Large intestine (tissue), 12 donors: ENCODE measurements around the gene TOGARAM2. TPM values are rescaled to one million over a fixed set of nuclear protein-coding genes. Genes with fewer than 3 reads are reported as not detected.

Experiments used
- DNase-seq, 2 donors: peaks; one replicate each; pipeline versions ENCODE4 v3.0.0 to v3.0.0-alpha.2; 2013
- H3K27ac ChIP-seq: one replicate; pipeline ENCODE4 v1.5.1; 2013; ENCODE audit warnings: low read length
- H3K27me3 ChIP-seq: 2 replicates; pipeline ENCODE4 v1.6.1; 2013; ENCODE audit warnings: low read length; ENCODE audit not compliant: control insufficient read depth, insufficient read depth
- H3K36me3 ChIP-seq: 2 replicates; pipeline ENCODE4 v1.6.1; 2013; ENCODE audit warnings: low read length; ENCODE audit not compliant: control insufficient read depth, insufficient read depth
- H3K4me1 ChIP-seq: one replicate; pipeline ENCODE4 v1.6.1; 2013; ENCODE audit warnings: low read length; ENCODE audit not compliant: control insufficient read depth, insufficient read depth
- H3K4me3 ChIP-seq: one replicate; pipeline ENCODE4 v1.5.1; 2013; ENCODE audit warnings: low read length
- H3K9me3 ChIP-seq: one replicate; pipeline ENCODE4 v1.6.1; 2013; ENCODE audit warnings: mild to moderate bottlenecking, low read depth, low read length, moderate library complexity; ENCODE audit not compliant: control insufficient read depth
- WGBS: methylation state at CpG from one replicate; pipeline ENCODE4 v1.1.5; 2013; ENCODE audit warnings: low lambda C conversion rate; ENCODE audit not compliant: insufficient coverage; 5-methylcytosine and 5-hydroxymethylcytosine counted together
- long read RNA-seq, 11 donors: transcript quantifications; one replicate each; lab custom pipeline, GENCODE V29; 2026
- polyA plus RNA-seq: library from polyadenylated mRNA; unstranded; fragments of 120-200 nt; gene quantifications from one replicate; pipeline ENCODE4 v1.2.1, GENCODE V29; 2013

TOGARAM2 gene
- 2.1 TPM for polyA plus RNA-seq
- long read RNA-seq, donor 1, result 0 reads
- long read RNA-seq, donor 2, partial matches to known transcripts, result 0 of 1 reads
- long read RNA-seq, donor 2, other reads (novel, unspliced or antisense), result 0 of 1 reads
- long read RNA-seq, donor 3, result 0 reads
- long read RNA-seq, donor 4, result 0 reads
- long read RNA-seq, donor 5, result 0 reads
- long read RNA-seq, donor 6, result 0 reads
- long read RNA-seq, donor 7, result 0 reads
- long read RNA-seq, donor 8, result 0 reads
- long read RNA-seq, donor 9, result 0 reads
- long read RNA-seq, donor 10, result 0 reads
- long read RNA-seq, donor 11, result 0 reads

DNA sequence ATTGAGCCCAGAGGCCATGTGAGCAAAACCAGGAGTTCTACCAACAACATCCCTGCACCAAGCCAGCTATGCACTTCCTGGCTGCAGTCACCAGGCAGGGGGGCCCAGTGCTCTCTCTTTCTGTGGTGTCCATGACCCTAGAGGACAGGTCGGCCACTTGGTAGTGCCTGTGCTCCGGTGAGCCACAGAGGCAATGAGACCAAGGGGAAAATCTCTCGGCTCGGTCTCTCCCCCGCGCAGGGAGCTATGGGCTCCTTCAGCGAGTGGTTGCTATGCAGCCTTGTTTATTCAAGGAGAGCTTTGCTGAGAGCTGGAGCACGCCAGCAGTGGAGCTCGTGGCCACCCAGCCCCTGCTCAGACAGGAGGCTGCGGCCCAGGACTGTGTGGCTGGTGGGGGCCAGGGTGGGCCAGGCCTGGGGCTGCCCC, at the start of gene TOGARAM2:
Gene TOGARAM2, plus strand, starts transcription at position 283 of the 426 bp plus-strand sequence. CDS start 13,537 bp downstream, outside the sequence.
- DNase-seq, result peak in 1 of 2 donors; percentile 60
- Histone ChIP-seq H3K36me3 (no peaks in the 10 kb centered on the region), H3K9me3 (no peaks in the 10 kb centered on the region), H3K4me1 (peaks cover 3% of the 10 kb centered on the region), H3K4me3 (no peak within 1 kb of the TSS), H3K27ac (peak within 1 kb of the TSS; percentile 38), H3K27me3 (no peaks in the 10 kb centered on the region)
- no CpG with 5 or more reads among the region's 10 CpGs for WGBS

DNA sequence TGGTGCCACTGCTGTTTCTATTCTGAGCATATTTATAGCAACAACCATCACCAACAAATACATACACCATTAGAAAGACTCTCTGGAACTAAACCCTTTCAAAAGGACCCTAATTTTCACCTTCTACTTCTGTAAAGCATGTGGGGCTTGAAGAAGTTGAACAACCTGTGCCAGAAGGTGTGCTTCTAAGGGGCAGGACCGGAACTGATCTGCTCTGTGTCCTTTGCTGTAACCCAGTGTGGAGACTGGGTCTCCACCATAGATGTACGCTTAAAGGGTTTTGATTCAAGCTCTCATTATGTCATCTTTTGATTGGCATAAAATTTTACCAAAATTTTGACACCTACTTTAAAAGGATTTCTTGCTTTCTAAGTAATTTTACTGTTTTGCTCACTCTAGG, 46.3 kb upstream of the TOGARAM2 start:
- H3K27me3 ChIP-seq, result no peaks in the 10 kb centered on the region
- H3K4me1 ChIP-seq, result no peaks in the 10 kb centered on the region
- no peak for DNase-seq
- H3K36me3 ChIP-seq, result peaks cover 48% of the 10 kb centered on the region
- no CpG with 5 or more reads among the region's 2 CpGs for WGBS
- no peak overlapping the region for H3K27ac ChIP-seq
- H3K9me3 ChIP-seq, result no peaks in the 10 kb centered on the region
- no peak overlapping the region for H3K4me3 ChIP-seq

DNA sequence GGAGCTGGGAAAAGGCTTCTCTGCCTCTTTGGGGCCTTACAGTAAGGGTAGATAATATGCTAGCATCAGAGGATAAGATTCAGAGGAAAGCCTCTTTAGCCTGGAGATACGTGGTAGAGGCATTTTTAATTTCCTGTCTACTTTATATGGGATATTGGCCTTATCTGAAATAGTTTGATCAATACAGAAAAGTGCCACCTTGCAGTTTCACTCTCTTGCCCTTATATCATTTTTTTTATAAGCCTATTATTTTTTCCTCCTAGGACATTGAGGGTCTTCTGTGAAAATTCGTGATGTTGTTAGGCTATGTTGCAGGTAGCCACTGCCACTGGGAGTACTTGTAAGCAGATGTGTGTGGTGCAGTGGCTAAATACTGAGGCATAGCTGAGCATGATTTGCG, 40.1 kb upstream of the TOGARAM2 start:
- Histone ChIP-seq H3K27me3 (no peaks in the 10 kb centered on the region), H3K4me1 (no peaks in the 10 kb centered on the region), H3K4me3 (no peak overlapping the region), H3K27ac (no peak overlapping the region), H3K36me3 (peaks cover 58% of the 10 kb centered on the region), H3K9me3 (no peaks in the 10 kb centered on the region)
- WGBS, result no CpG with 5 or more reads among the region's 3 CpGs
- DNase-seq, result no peak

DNA sequence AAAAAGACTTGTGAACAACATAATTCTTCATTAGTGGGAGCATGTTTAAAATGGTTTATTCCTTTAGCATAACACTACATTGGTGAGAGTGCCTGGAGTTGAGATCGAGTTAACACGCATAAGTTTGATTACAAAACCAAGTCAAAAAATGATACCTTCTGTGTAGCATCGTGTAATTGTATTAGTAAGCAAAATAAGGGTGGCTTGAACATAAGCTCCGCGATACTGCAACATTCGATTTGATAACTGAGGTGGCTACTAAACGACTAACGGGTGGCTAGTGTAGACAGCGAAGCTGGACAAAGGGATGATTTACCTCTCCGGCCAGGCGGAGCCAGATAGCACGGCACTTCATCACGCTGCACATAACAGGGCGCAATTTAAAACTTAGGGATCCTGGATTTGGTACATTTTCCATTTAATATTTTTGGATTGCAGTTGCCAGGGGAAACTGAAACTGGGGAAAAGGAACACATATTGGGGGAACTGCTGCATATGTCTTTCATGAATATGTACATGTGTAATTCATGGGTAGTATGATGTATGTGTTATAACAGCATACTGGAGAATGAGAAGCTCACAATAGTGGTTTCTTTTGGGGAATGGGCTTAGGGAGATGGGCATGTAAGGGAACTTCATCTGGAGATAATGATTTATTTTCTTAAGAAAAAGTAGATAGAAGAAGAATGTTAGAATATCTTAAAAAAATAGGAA, 36.4 kb upstream of the TOGARAM2 start:
- WGBS, result 100% methylated on average over 3 of the region's 14 CpGs
- Histone ChIP-seq H3K27me3 (no peaks in the 10 kb centered on the region), H3K9me3 (no peaks in the 10 kb centered on the region), H3K4me1 (no peaks in the 10 kb centered on the region), H3K27ac (no peak overlapping the region), H3K4me3 (no peak overlapping the region), H3K36me3 (peaks cover 65% of the 10 kb centered on the region)
- no peak for DNase-seq

DNA sequence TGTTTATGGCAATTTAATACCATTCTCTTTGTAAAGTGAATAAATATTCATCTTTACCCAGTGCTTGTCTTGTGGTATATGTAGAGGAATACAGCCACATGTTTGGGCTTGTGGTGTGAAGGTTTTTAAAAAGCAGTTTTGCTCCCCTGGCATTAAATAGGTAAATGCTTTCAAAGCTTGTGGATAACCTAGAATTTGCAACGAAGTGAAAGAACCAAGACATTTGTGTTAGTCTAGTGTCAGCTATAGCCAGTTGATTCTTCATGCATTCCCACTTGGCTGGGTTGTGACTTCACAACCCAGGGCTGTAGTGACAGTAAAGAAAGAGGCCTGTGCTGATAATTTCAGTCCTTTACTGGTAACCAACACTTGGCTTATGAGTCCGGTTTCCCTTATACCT, 32.9 kb upstream of the TOGARAM2 start:
- Histone ChIP-seq H3K4me3 (no peak overlapping the region), H3K27ac (no peak overlapping the region), H3K9me3 (no peaks in the 10 kb centered on the region), H3K36me3 (peaks cover 47% of the 10 kb centered on the region), H3K27me3 (no peaks in the 10 kb centered on the region), H3K4me1 (no peaks in the 10 kb centered on the region)
- no peak for DNase-seq
- 100% methylated on average over 1 of the region's 2 CpGs for WGBS

DNA sequence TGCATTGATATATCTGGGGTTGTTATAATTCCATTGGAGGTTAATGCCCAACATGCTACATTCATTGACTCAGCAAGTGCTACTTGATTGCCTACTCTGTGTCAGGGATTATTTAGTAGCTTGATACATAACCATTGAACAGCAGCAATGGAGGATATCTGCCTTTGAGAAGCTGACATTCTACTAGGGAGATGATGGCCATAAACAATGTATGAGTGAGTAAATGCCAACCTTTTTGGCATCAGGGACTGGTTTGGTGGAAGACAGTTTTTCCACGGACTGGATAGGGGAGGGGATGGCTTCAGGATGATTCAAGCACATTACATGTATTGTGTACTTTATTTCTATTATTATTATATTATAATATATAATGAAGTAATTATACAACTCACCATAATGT, 31.9 kb upstream of the TOGARAM2 start:
- H3K4me3 ChIP-seq, result no peak overlapping the region
- no peaks in the 10 kb centered on the region for H3K4me1 ChIP-seq
- no peaks in the 10 kb centered on the region for H3K27me3 ChIP-seq
- no CpG with 5 or more reads among the region's 1 CpG for WGBS
- no peaks in the 10 kb centered on the region for H3K9me3 ChIP-seq
- peaks cover 38% of the 10 kb centered on the region for H3K36me3 ChIP-seq
- no peak for DNase-seq
- no peak overlapping the region for H3K27ac ChIP-seq

DNA sequence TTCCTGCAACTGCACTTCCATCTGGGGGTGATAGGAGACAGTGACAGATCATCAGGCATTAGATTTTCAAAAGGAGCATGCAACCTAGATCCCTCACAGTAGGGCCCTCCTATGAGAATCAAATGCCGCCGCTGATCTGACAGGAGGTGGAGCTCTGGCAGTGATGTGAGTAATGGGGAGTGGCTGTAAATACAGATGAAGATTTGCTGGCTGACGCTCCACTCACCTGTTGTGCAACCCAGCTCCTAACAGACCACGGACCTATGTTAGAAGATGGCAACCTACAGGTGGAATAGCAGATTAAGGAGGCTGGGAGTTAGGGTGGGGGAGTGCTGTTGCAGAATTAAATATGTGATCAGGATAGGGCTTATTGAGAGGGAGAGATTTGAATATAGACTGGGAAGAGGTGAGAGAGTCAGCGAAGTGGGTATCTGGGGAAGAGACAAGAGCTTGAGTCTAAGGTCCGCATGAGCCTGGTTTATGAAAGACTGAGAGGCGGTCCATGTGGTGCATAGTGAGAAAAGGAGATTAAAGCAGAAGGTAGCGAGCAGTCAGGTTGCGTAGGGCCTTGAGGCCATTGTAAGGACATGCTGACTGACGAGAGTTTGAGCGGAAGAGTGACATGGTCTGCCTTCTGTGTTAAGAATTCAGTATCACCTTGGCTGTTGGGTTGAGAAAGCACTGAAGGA, 31.3 kb upstream of the TOGARAM2 start:
- no peaks in the 10 kb centered on the region for H3K4me1 ChIP-seq
- peaks cover 34% of the 10 kb centered on the region for H3K36me3 ChIP-seq
- H3K27me3 ChIP-seq, result no peaks in the 10 kb centered on the region
- 81% methylated on average over 6 of the region's 11 CpGs for WGBS
- no peak overlapping the region for H3K4me3 ChIP-seq
- no peak overlapping the region for H3K27ac ChIP-seq
- no peak for DNase-seq
- H3K9me3 ChIP-seq, result no peaks in the 10 kb centered on the region

DNA sequence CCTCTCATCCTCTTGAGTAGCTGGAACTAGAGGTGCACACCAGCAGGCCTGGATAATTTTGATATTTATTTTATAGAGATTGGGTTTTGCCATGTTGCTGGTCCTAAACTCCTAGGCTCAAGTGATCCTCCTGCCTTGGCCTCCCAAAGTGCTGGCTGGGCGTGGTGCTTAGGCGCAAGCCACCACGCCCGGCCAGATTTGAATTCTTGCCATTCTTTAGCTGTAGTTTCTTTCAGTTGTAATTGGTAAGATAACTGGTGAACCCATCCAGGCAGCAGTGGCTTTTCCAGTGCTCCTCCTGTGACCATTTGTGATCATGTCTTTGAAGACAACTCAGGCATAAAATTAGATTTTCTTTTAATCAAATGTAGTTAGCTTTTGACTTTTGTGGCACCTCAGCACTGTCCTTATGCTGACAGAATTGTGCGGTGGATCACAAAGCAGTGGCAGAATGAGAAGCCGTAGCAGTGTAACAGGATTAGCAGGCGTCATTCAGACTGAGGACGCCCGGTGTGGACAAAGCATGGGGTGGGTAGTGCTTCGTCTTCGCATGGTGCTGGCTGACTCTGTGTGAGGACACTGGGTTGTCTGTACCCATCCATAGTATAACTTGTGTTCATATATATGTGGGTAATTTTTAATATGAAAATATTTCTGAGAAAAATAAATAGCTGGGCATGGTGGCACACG, 30.0 kb upstream of the TOGARAM2 start:
- no peak overlapping the region for H3K27ac ChIP-seq
- H3K36me3 ChIP-seq, result peaks cover 24% of the 10 kb centered on the region
- H3K4me1 ChIP-seq, result no peaks in the 10 kb centered on the region
- H3K4me3 ChIP-seq, result no peak overlapping the region
- H3K9me3 ChIP-seq, result no peaks in the 10 kb centered on the region
- H3K27me3 ChIP-seq, result no peaks in the 10 kb centered on the region
- WGBS, result no CpG with 5 or more reads among the region's 12 CpGs
- no peak for DNase-seq

DNA sequence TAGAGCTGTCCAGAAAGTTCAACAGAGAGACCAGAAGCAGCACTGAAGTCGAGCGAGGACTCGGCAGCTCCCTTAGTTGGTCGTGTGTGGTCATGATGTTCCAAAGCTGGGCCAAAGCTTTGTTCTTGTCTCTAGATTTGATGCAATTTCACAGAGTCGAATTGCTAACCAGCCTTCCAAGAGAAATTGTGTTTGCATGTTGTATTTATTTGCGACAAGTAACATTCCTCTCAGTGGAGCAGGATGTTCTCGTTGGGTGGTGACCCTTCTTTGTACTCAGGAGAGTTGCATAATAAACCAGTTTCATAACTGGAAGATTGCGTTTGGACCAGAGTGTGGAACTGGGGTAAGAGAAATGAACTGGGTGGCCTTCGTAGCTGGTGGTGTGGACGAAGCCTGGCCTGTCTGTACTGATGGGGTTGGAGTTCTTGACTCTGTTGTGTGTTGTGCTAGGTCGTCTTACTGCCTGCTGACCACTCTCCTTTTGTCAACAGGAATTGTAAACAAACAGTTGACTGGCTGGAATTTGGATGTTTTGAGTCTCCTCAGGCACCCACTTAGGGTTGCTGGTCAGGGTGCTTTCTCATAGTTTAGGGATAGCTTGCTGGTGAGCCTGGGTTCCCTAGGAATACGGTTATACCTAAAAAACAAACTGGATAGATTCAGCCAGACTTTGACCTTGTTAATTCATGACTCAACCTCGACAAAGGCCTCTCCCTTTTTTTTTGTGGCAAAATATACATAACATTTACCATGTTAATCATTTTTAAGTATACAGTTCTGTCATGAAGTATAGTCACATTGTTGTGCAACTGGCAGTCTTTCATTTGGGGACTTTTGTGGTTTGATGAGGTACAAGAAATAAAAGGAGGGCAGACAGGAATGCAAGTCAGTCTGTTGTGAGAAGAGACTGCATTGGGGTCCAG, 28.9 kb upstream of the TOGARAM2 start:
- Histone ChIP-seq H3K27ac (no peak overlapping the region), H3K36me3 (peaks cover 16% of the 10 kb centered on the region), H3K4me1 (no peaks in the 10 kb centered on the region), H3K4me3 (no peak overlapping the region), H3K9me3 (no peaks in the 10 kb centered on the region), H3K27me3 (no peaks in the 10 kb centered on the region)
- WGBS, result 100% methylated on average over 2 of the region's 13 CpGs
- peak in 1 of 2 donors; percentile 21 for DNase-seq
